Duodenal mucosa (tissue), 2 donors: Measurements from ENCODE around the gene SPOP.
"Not testable (repeated sequence)": the region's sequence is repeated elsewhere in the genome, so short reads cannot be mapped to it uniquely, and the experiment has no call there.

Experiments
- H3K27ac ChIP-seq: one replicate; pipeline ENCODE4 v1.7.0; 2013; ENCODE audit warnings: low read depth, low read length
- H3K27me3 ChIP-seq, 2 donors: one replicate each; pipeline ENCODE4 v1.7.0; 2013; ENCODE audit warnings: low read length in 2 of 2, control low read depth in 1 of 2; ENCODE audit not compliant: insufficient read depth in 2 of 2, control insufficient read depth in 1 of 2
- H3K36me3 ChIP-seq, 2 donors: one replicate each; pipeline ENCODE4 v1.7.0; 2013; ENCODE audit warnings: low read length in 2 of 2, control low read depth in 1 of 2; ENCODE audit not compliant: insufficient read depth in 2 of 2, control insufficient read depth in 1 of 2
- H3K4me1 ChIP-seq, 2 donors: one replicate each; pipeline ENCODE4 v1.7.0; 2013; ENCODE audit warnings: low read length in 2 of 2, control low read depth in 1 of 2; ENCODE audit not compliant: insufficient read depth in 2 of 2, control insufficient read depth in 1 of 2
- H3K4me3 ChIP-seq, 2 donors: one replicate each; pipeline ENCODE4 v1.7.0; 2013; ENCODE audit warnings: low read length in 2 of 2, low read depth in 1 of 2
- H3K9ac ChIP-seq, 2 donors: one replicate each; pipeline ENCODE4 v1.7.0; 2013; ENCODE audit warnings: low read length in 2 of 2, low read depth in 1 of 2
- H3K9me3 ChIP-seq, 2 donors: one replicate each; pipeline ENCODE4 v1.7.0; 2013; ENCODE audit warnings: low read length in 2 of 2, control low read depth in 1 of 2; ENCODE audit not compliant: control insufficient read depth in 1 of 2

SPOP gene

GRCh38 chr17:49555495-49556222 lies 122.2 kb downstream of the SPOP start:
- no peaks in the 10 kb centered on the region for H3K27me3 ChIP-seq
- no peaks in the 10 kb centered on the region for H3K9me3 ChIP-seq
- no peaks in the 10 kb centered on the region for H3K36me3 ChIP-seq
- H3K27ac ChIP-seq = no peak overlapping the region
- H3K4me3 ChIP-seq = no peak overlapping the region
- H3K9ac ChIP-seq = peak overlapping the region in 1 of 2 donors; percentile 18
- peaks cover 4 to 12% of the 10 kb centered on the region in 2 donors for H3K4me1 ChIP-seq

GRCh38 chr17:49554694-49555494 lies 123.0 kb downstream of the SPOP start:
- no peak overlapping the region for H3K4me3 ChIP-seq
- H3K4me1 ChIP-seq = peaks cover 4 to 12% of the 10 kb centered on the region in 2 donors
- H3K27me3 ChIP-seq = no peaks in the 10 kb centered on the region
- H3K36me3 ChIP-seq = no peaks in the 10 kb centered on the region
- no peak overlapping the region for H3K27ac ChIP-seq
- no peaks in the 10 kb centered on the region for H3K9me3 ChIP-seq
- H3K9ac ChIP-seq = no peak overlapping the region

- H3K27ac ChIP-seq = no peak overlapping the region
- no peak overlapping the region for H3K9ac ChIP-seq
- no peaks in the 10 kb centered on the region for H3K36me3 ChIP-seq
- H3K9me3 ChIP-seq = no peaks in the 10 kb centered on the region
- peaks cover 4 to 12% of the 10 kb centered on the region in 2 donors for H3K4me1 ChIP-seq
- no peak overlapping the region for H3K4me3 ChIP-seq
- no peaks in the 10 kb centered on the region for H3K27me3 ChIP-seq
These were observed 124.1 kb downstream of the SPOP start for GRCh38 chr17:49553676-49554335.

- Histone ChIP-seq H3K4me3 (no peak overlapping the region), H3K9ac (no peak overlapping the region), H3K4me1 (peaks cover 4 to 12% of the 10 kb centered on the region in 2 donors), H3K27me3 (no peaks in the 10 kb centered on the region), H3K27ac (no peak overlapping the region), H3K36me3 (no peaks in the 10 kb centered on the region), H3K9me3 (no peaks in the 10 kb centered on the region)
These were observed 125.7 kb downstream of the SPOP start for GRCh38 chr17:49552070-49552751.

- no peaks in the 10 kb centered on the region for H3K27me3 ChIP-seq
- H3K36me3 ChIP-seq = no peaks in the 10 kb centered on the region
- H3K4me1 ChIP-seq = peaks cover 4 to 11% of the 10 kb centered on the region in 2 donors
- H3K27ac ChIP-seq = no peak overlapping the region
- no peaks in the 10 kb centered on the region for H3K9me3 ChIP-seq
- H3K4me3 ChIP-seq = no peak overlapping the region
- no peak overlapping the region for H3K9ac ChIP-seq
These were observed 126.5 kb downstream of the SPOP start for GRCh38 chr17:49551221-49552069.

GRCh38 chr17:49550764-49551163 lies 127.1 kb downstream of the SPOP start:
- H3K4me3 ChIP-seq, H3K9ac ChIP-seq, H3K4me1 ChIP-seq, H3K27me3 ChIP-seq, H3K9me3 ChIP-seq, H3K36me3 ChIP-seq, H3K27ac ChIP-seq: not testable (repeated sequence)

GRCh38 chr17:49549691-49550678 lies 127.9 kb downstream of the SPOP start:
- H3K4me1 ChIP-seq = peaks cover 4 to 5% of the 10 kb centered on the region in 2 donors
- H3K9me3 ChIP-seq = no peaks in the 10 kb centered on the region
- H3K4me3 ChIP-seq = no peak overlapping the region
- no peaks in the 10 kb centered on the region for H3K36me3 ChIP-seq
- H3K27ac ChIP-seq = no peak overlapping the region
- H3K9ac ChIP-seq = no peak overlapping the region
- H3K27me3 ChIP-seq = no peaks in the 10 kb centered on the region

GRCh38 chr17:49549311-49549605 lies 128.6 kb downstream of the SPOP start:
- no peak overlapping the region for H3K9ac ChIP-seq
- no peaks in the 10 kb centered on the region for H3K27me3 ChIP-seq
- no peaks in the 10 kb centered on the region for H3K36me3 ChIP-seq
- H3K27ac ChIP-seq = no peak overlapping the region
- peaks cover 4 to 5% of the 10 kb centered on the region in 2 donors for H3K4me1 ChIP-seq
- no peak overlapping the region for H3K4me3 ChIP-seq
- no peaks in the 10 kb centered on the region for H3K9me3 ChIP-seq
